GM11168 (cell line): Measurements from ENCODE around the gene GRIA1.

Experiments used
- in situ Hi-C: fragments of 300-500 bp; cut with MboI; formaldehyde crosslinking; loops from one replicate; pipeline ENCODE4 v1.12.0; 2022; ENCODE audit warnings: low sequenced_read_pairs; ENCODE audit not compliant: unreplicated experiment

The GRIA1 gene

DNA sequence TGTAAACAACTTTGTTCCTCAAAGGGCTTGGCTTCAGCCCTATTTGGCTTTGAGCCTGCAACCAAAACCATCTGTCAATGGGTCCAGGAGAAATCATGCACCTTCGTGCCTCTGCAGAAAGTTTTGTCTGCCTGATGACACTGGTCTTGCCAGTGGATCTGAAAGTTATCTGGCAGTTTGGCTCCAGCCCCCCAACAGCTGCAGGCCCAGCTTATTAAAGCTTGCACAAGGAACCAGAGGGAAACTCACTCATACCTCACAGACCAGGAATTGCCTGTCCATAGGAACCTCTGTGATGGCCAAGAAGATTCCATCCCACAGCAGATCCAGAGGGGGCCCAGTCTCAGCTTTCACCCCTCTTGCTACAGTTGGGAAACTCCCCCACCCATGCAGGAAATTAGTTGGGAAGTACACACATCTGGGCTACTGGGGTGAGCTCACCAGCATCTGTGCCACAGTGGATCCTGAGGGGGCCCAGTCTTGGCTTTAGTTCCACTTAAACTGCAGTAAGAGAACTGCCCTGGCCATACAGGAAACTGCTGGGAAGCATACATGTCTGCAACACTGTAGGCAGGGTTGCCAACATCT is 265.5 kb downstream of the GRIA1 start:
- in situ Hi-C loops, result no loop called here

DNA sequence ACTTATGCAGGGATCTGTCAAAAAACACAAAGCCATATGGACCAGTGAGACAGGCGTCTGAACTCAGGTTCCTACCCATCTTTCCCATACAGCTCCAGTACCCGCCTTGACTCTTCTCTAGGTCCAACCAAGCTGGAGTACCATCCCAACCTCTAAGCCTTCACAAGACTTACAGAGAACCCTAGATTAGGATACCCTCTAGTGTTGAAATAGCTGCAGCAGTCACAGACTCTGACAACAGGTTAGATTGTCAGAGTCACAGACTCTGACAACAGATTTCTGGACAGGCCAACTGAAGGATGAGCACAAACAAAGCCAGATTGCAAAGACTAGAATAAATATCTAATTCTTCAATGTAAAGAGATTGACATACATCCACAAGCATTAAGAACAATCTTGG is 266.1 kb downstream of the GRIA1 start:
- in situ Hi-C loops, result no loop called here

DNA sequence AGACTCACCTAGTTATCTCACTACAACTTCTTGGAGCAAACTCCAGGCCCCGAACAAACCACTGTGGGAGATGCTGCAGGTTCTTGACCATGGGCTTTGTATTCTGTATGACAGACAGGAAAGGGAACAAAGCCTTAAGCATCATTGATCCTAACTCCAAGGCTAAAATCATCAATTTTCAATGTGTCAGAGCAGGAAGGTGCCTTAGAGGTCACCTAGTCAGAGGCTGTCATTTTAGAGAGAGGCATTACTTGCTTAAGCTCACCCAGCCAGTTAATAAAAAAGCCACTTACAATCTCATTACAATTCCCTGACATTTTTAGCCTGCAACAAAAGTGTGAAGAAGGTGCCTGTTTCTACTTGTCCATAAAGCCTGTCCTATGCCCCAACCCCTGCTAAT is 275.5 kb downstream of the GRIA1 start:
- in situ Hi-C loops, result no loop called here

- in situ Hi-C loops, result no loop called here
Measured at GRCh38 chr5:153767221-153768188, 277.0 kb downstream of the GRIA1 start.

DNA sequence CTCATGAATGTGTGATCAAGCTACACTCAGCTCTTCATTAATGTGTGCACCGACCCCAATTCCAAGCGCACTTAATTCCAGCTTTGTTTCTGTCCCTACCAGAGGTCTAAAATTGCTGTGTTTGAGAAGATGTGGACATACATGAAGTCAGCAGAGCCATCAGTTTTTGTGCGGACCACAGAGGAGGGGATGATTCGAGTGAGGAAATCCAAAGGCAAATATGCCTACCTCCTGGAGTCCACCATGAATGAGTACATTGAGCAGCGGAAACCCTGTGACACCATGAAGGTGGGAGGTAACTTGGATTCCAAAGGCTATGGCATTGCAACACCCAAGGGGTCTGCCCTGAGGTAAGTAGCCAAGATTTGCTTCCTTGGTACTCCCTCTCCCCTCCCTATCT is 279.6 kb downstream of the GRIA1 start:
- in situ Hi-C loops, result no loop called here

- in situ Hi-C loops, result no loop called here
Measured at GRCh38 chr5:153774686-153775085, 284.2 kb downstream of the GRIA1 start.

- in situ Hi-C loops, result no loop called here
Measured at GRCh38 chr5:153775923-153776322, 285.5 kb downstream of the GRIA1 start.

GRCh38 chr5:153777681-153778581 is 287.5 kb downstream of the GRIA1 start:
- in situ Hi-C loops, result no loop called here

GRCh38 chr5:153779836-153780235 is 289.4 kb downstream of the GRIA1 start:
- in situ Hi-C loops, result no loop called here

GRCh38 chr5:153780876-153781705 is 290.6 kb downstream of the GRIA1 start:
- in situ Hi-C loops, result no loop called here

- in situ Hi-C loops, result no loop called here
Measured at GRCh38 chr5:153782589-153783361, 292.3 kb downstream of the GRIA1 start.

DNA sequence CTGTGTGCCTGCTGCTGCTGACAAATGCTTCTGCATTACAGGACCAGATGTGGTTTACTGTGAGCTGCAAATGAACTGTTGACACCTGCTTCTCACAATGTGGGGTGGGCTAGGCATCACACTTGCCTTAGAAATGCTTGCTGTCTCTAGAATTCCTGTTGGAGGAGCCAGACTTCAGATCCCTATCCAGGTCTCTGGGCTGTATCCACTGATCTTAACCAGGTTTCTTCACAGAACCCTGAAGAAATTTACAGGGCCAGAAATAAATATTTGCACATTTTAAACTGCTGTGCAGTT is 292.8 kb downstream of the GRIA1 start:
- in situ Hi-C loops, result no loop called here

GRCh38 chr5:153784277-153784676 is 293.8 kb downstream of the GRIA1 start:
- in situ Hi-C loops, result no loop called here

DNA sequence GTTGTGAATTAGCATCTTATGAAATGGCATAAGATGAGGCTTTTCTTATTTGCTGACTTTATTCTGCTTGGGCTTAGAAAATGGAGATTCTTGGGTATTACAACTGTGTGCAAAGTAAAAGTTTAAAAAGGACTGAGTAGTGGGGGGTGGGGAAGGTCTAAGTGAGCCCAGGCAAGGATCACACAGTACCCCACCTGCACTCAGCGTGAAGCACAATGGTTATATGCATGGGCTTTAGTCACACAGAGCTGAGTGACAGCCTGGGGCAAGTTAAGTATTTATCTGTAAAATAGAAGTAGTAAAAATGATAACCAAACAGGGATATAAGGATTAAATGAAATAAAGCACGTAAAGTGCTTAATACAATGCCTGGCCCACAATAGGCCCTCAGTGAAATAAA is 300.9 kb downstream of the GRIA1 start:
- in situ Hi-C loops, result no loop called here

- in situ Hi-C loops, result no loop called here
Measured at GRCh38 chr5:153792305-153792704, 301.8 kb downstream of the GRIA1 start.

DNA sequence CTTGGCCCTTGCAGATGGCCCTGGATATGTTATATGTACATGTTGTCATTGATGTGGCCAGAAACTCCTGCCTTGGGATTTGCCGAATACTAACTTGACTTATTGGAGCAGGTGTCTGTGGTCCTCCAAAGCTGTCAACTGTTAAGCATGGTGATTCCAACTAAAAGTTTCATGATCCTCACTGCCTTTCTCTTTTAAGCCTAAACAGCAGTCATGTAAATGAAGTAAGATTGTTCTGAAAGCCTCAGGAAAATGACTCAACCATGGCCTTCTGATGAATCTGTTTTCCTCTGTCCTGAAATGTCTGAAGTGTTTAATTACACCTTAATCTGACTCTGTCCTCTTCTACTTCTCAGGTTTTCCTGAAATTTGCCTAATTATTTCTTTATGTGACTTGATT is 303.2 kb downstream of the GRIA1 start:
- in situ Hi-C loops, result no loop called here

DNA sequence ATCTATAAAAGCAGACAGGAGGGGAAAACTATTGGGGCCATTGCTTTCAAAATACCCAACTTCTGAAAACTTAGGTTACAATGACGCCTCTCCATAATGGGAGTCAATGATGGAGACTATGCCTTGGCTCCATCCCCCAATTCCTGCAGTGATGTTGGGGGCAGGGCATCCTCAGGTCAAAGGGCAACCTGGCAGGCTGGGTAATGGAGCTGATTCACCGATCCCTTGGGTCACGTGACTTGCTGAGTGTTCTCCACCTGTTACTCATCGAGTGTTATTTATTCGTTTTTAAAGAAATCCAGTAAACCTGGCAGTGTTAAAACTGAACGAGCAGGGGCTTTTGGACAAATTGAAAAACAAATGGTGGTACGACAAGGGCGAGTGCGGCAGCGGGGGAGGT is 303.9 kb downstream of the GRIA1 start:
- in situ Hi-C loops, result no loop called here

GRCh38 chr5:153796527-153796926 is 306.1 kb downstream of the GRIA1 start:
- in situ Hi-C loops, result no loop called here

GRCh38 chr5:153797484-153797883 is 307.0 kb downstream of the GRIA1 start:
- in situ Hi-C loops, result no loop called here
